ENCODE measurements around the gene FAM184B. TPM values are rescaled to one million over a fixed set of nuclear protein-coding genes. Genes with fewer than 3 reads are reported as not detected.

FAM184B gene
- total RNA-seq, 4 donors from 2014 or later: not detected

DNA sequence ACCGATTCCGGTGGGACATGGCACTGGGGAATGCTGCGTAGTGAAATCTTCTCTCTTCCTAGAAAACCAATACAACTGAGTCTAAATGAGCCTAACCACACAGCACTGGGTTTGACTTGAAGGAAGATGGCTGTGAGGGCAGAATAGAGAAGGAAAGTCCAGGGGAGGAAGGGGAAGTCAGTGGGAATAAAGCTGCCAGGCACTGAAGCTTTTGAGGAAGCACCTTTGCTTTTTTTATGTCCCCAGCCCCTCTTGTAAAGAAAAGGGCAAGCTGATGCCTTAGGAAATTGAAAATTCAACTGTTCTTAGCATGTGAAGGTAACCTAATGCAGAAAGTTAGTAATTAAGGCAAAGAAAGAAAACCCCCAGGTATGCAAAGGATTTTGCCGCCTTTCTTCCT is 146.4 kb downstream of the FAM184B start:
- TF ChIP-seq, protein P1, sequence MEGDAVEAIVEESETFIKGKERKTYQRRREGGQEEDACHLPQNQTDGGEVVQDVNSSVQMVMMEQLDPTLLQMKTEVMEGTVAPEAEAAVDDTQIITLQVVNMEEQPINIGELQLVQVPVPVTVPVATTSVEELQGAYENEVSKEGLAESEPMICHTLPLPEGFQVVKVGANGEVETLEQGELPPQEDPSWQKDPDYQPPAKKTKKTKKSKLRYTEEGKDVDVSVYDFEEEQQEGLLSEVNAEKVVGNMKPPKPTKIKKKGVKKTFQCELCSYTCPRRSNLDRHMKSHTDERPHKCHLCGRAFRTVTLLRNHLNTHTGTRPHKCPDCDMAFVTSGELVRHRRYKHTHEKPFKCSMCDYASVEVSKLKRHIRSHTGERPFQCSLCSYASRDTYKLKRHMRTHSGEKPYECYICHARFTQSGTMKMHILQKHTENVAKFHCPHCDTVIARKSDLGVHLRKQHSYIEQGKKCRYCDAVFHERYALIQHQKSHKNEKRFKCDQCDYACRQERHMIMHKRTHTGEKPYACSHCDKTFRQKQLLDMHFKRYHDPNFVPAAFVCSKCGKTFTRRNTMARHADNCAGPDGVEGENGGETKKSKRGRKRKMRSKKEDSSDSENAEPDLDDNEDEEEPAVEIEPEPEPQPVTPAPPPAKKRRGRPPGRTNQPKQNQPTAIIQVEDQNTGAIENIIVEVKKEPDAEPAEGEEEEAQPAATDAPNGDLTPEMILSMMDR (IDR thresholded peaks at IDR 0.05; ENCODE audit: low read depth): no peak

DNA sequence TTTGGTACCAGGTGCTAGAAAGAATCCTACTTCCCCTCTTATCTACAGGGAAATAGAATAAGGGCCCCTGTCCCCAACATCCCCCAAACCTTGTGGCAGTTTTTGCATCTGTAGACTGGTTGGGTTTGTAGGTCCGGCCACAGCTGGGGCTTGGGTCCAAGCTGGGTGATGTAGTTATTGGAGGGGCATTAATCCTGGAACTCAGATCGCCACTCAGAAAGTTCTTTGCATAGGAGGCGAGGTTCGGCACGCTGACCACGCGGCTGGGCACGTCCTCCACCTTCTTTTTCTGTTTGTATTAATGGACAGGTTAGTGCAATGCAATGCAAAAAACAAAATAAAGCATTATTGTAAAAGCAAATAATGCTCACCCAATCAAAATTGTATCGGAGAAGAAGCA is 147.8 kb downstream of the FAM184B start:
- TF ChIP-seq, protein P1 (IDR thresholded peaks at IDR 0.05; ENCODE audit: low read depth): no peak

DNA sequence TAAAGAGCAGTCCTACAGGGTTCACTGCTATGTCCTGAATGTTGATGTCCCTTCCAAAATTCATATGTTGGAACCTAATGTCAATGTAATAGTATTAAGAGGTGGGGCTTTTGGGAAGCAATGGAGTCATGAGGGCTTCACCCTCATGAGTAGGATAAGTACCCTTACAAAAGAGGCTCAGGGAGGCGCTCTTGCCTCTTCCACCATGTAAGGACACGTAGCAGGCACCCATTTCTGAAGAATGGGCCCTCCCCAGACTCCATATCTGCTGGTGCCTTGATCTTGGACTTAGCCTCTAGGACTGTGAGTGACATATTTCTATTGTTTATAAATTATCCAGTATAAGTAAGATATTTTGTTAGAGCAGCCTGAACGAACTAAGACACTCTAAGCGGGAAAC is 151.2 kb downstream of the FAM184B start:
- TF ChIP-seq, protein P1 (IDR thresholded peaks at IDR 0.05; ENCODE audit: low read depth): no peak

DNA sequence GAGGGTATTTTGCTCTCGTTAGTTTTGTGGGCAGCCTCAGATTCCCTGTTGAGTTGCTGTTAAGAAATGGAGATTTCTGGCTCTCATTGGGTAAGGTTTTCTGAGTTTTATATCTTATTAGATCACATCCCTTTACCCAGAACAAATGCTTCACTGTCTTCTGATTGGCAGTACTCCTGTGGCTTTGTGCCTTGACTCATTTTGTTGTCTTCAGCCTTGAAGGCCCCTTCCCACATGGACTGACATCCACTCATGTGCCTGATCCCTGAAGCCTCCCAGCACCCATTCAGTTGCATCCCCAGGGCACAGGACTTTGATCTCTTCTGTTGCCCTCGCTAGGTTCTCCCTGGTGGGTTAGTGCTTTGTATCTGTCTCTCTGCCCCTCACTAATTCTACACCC is 156.6 kb downstream of the FAM184B start:
- TF ChIP-seq, protein P1 (IDR thresholded peaks at IDR 0.05; ENCODE audit: low read depth): no peak

DNA sequence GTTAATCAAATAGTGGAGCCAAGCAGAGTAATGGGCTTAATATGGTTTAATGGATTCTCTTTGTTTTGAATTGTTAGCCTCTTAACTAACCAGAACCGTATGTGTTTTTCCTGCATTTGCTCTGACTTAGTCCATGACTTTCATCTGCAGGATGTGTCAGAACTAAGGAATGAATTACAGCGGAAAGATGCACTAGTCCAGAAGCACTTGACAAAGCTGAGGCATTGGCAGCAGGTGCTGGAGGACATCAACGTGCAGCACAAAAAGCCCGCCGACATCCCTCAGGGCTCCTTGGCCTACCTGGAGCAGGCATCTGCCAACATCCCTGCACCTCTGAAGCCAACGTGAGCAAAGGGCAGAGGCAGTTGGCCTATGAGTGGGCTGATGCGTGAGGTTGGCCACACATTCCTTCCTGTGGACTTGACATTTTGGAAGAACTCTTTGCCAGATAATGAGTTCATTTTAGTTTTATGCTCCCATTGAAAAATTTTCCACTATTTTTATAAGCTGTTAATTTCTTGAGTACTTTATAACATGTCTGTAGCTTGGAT is 157.9 kb downstream of the FAM184B start:
- TF ChIP-seq, protein P1 (IDR thresholded peaks at IDR 0.05; ENCODE audit: low read depth): no peak

DNA sequence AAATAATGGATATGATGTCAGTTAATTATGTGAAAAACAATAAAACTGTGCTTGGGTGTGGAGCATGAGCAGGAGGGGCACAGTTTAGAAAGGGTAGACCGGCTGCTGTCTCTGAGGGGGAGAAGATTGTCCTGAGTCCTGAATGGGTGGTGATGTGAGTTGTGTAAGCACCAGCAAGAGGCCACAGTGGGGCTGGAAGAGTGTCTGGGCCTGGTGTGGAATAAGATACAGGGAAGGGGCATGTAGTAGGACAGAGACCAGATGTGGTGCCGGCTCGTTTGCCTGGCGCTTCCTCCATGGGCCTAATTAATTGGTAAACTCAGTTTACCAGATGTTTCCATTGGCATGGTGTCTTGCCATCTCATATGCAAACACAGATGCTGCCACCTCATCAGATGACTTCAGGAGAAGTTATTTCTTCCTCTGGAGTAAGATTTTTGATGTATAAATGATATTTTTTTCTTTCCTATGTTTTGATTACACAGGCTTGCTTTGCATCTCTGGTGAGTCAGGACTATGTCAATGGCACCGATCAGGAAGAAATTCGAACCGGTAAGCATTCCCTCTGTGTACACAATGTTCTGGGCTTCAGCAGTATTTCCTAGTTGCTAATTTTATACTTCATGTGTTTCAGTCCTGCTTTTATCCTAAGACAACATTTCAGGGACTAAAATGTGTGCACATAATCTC is 161.9 kb downstream of the FAM184B start:
- TF ChIP-seq, protein P1 (IDR thresholded peaks at IDR 0.05; ENCODE audit: low read depth): no peak

DNA sequence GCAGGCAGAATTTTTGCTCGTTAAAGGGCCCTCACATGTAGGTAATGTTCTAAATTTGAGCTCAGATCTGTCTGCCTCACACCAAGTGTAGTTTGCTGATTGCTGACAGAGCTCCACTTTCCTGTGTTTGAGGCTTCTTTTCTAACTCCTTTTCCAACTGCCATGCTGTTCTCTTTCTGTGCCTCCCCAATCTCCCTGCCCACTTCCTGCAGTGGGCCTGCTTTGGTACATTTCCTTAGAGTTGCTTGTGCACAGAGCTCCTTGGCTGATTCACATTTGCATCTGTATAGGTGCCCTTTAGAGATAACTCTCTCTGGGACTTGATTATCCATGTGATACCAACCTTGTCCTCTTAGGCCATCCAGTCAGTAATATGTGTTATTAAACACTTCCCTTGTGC is 162.5 kb downstream of the FAM184B start:
- TF ChIP-seq, protein P1 (IDR thresholded peaks at IDR 0.05; ENCODE audit: low read depth): no peak

Data from subcutaneous adipose tissue (tissue), 4 donors.